PC-3 (cell line): Measurements from ENCODE around the gene INMT.

Experiments used
- CTCF ChIP-seq: fragments of 300-600 bp; sonication (generic); conservative IDR thresholded peaks from 2 replicates; pipeline ENCODE4 v1.5.1; 2017; ENCODE audit warnings: antibody characterized with exemption, low read depth, mild to moderate bottlenecking, low read length
- EZH2 ChIP-seq: fragments of 300-600 bp; sonication (generic); IDR thresholded peaks from one replicate; pipeline ENCODE4 v1.6.1; 2017; ENCODE audit warnings: antibody characterized with exemption, mild to moderate bottlenecking, low read length; ENCODE audit not compliant: unreplicated experiment
- EZH2phosphoT487 ChIP-seq: fragments of 300-600 bp; sonication (generic); IDR thresholded peaks from 2 replicates; pipeline ENCODE4 v1.6.1; 2018; ENCODE audit warnings: mild to moderate bottlenecking, antibody characterized with exemption, low read length, borderline replicate concordance

DNA sequence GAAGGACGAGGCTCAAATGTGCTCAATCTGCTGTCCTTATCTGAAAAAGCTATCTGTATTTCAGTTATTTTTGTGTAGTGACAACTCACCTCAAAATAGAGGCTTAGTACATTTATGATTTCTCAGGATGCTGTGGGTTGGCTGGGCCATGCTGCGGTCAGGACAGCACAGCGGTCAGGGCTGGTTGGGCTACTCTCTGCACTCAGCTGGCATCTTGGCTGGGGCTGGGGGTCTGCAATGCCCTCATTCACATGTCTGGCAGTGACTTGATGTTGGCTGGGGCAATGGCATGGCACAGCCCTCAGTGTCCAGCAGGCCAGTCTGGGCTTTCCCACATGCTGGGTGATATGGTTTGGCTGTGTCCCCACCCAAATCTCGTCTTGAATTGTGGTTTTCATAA is 15.6 kb upstream of the INMT start:
- TF ChIP-seq CTCF = no peak
- no peak for TF ChIP-seq EZH2phosphoT487
- TF ChIP-seq EZH2 = no peak
